Thyroid gland (tissue), 4 donors: Measurements from ENCODE around the gene GSTCD. TPM values are rescaled to one million over a fixed set of nuclear protein-coding genes. Genes with fewer than 3 reads are reported as not detected.
A peak's percentile ranks its signal among the peaks of the same experiment; 100 is the strongest.

ENCODE experiments used
- DNase-seq, 2 donors: peaks; one replicate each; pipeline ENCODE4 v3.0.0-alpha.2; 2019
- H3K27ac ChIP-seq, 3 donors: fragments of 200-600 bp; sonication (generic); 1 replicate in 2 of 3; 2 replicates in 1 of 3; pipeline ENCODE4 v1.5.1; 2016 to 2019; ENCODE audit warnings: mild to moderate bottlenecking in 1 of 3, moderate library complexity in 1 of 3
- H3K27me3 ChIP-seq: fragments of 200-600 bp; sonication (generic); one replicate; pipeline ENCODE4 v1.5.1; 2019
- H3K36me3 ChIP-seq, 2 donors: fragments of 200-600 bp; sonication (generic); one replicate each; pipeline ENCODE4 v1.5.1; 2016 to 2019
- H3K4me1 ChIP-seq, 2 donors: fragments of 200-600 bp; sonication (generic); one replicate each; pipeline ENCODE4 v1.5.1; 2017 to 2019
- H3K4me3 ChIP-seq, 3 donors: fragments of 200-600 bp; sonication (generic); replicated peaks in 1 of 3; 1 replicate in 2 of 3; 2 replicates in 1 of 3; pipeline ENCODE4 v1.5.1; 2016; ENCODE audit warnings: mild to moderate bottlenecking in 1 of 3
- H3K9me3 ChIP-seq: fragments of 200-600 bp; sonication (generic); one replicate; pipeline ENCODE4 v1.5.1; 2017
- POLR2A ChIP-seq, 2 donors: fragments of 450-650 bp; IDR thresholded peaks; one replicate each; pipeline ENCODE4 v1.6.1; 2017; ENCODE audit warnings: antibody characterized with exemption in 2 of 2, mild to moderate bottlenecking in 2 of 2, moderate library complexity in 1 of 2
- WGBS, 2 donors: methylation state at CpG; one replicate each; pipeline ENCODE4 v1.1.5; 2017; 5-methylcytosine and 5-hydroxymethylcytosine counted together
- intact Hi-C: fragments of 100-400 bp; cut with DNase I; formaldehyde crosslinking; loops from one replicate; pipeline ENCODE4 v1.15.1; 2023
- total RNA-seq, 4 donors: library from RNA; depleted of rRNA; stranded (reverse); fragments of >200 nt; gene quantifications; one replicate each; pipeline ENCODE4 v1.2.3, GENCODE V29; 2016
- TF ChIP-seq, protein P1 (sequence below), 6 experiments: fragments of 200-600 bp in 3 of 6; fragments of 450-650 bp in 3 of 6; sonication (generic) in 3 of 6; IDR thresholded peaks; one replicate each; pipeline ENCODE4 v1.5.1; 2016 to 2019; ENCODE audit warnings: antibody characterized with exemption in 6 of 6, mild to moderate bottlenecking in 2 of 6, inconsistent platforms in 1 of 6, moderate library complexity in 1 of 6

Gene GSTCD, protein sequence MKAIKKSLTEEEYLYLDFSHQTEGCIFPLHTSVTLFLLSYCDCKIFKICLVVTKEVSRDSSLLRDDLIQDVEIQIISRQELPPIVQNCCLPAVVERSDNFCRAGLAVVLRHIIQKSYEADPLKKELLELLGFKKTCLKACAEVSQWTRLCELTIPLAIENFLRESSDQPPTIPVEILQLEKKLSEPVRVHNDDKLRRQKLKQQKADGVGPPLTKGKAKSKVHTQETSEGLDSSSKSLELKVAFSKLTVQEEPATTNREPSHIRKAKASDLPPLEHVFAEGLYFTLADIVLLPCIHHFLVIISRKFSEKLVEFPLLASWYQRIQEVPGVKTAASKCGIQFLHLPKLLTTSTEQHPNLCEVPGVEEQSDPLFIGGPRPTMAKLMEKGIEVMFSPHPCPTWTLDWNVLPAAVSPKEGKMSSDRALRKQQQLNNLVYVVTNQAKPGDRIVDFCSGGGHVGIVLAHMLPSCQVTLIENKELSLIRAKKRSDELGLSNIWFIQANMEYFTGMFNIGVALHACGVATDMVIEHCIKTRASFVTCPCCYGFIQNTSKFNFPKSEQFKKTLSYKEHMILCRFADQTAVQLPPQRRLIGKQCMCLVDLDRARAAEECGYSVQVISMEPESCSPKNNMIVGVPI
- total RNA-seq = 10 to 100 TPM in 3 of 4 donors, 1 to 10 TPM in 1; 9.4 to 18.9 (median 15.2) TPM

DNA sequence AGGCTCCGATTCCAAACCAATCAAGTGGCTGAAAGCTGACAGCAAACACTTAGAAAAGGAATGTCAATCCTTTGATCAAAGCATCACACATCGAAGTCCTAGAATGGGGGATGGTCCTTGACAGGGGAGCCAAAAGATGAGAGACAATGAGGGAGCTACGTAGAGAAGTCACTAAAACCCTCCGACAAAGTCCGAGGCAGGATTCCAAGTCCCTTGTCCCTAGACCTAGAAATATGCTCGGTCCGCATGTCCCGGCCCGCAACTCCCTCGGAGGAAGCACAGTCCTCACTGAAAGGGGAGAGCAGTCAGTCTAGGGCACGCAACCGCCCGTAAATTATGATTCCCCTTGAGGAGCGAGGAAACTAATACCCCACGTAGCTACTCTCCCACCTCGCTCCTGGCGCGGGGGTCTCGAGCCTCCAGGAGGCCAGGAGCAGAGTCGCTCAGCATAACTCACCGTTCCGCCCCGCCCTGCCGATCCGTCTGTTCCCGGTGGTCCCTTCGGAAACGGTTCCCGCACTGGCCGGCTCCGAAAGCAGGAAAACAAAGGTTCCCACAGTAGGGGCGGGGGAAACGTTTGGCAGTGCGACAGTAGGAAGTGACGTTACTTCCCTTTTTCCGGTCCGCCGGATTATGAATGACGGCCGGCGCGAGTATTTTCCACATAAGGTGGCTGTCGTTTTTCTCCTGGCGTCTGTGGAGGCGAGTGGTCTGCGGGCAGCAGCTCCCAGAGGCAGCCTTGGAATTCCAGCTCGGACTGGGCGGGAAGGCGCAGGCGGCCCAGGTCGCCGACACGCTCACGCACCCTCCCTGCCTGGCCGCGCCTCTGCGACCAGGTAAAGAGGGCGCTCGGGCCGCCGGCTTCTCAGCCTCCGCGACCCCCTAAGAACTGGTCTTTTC lies at the start of gene GSTCD, which contains the start of gene INTS12:
GSTCD (plus strand) TSS at position 604 of the 900 bp plus-strand sequence. CDS start 8,830 bp downstream, outside the sequence.
INTS12 (minus strand) TSS at position 509 of the 900 bp plus-strand sequence. CDS start 8,684 bp downstream, outside the sequence.
- Histone ChIP-seq H3K27me3 (no peaks in the 10 kb centered on the region), H3K9me3 (no peaks in the 10 kb centered on the region), H3K4me3 (peak within 1 kb of the TSS; percentile 68 to 89 (median 87)), H3K4me1 (peaks cover 17 to 21% of the 10 kb centered on the region in 2 donors), H3K27ac (peak within 1 kb of the TSS in 2 of 3 donors; percentile 76 to 78), H3K36me3 (no peaks in the 10 kb centered on the region)
- intact Hi-C loops = no loop called here
- peak; percentile 92 for DNase-seq
- WGBS, 2 donors = 0 to 1% methylated on average over 49 to 60 of the region's 63 CpGs
- peak in 1 of 2 donors; percentile 75 for TF ChIP-seq POLR2A (IDR thresholded peaks at IDR 0.05)
- TF ChIP-seq, protein P1, sequence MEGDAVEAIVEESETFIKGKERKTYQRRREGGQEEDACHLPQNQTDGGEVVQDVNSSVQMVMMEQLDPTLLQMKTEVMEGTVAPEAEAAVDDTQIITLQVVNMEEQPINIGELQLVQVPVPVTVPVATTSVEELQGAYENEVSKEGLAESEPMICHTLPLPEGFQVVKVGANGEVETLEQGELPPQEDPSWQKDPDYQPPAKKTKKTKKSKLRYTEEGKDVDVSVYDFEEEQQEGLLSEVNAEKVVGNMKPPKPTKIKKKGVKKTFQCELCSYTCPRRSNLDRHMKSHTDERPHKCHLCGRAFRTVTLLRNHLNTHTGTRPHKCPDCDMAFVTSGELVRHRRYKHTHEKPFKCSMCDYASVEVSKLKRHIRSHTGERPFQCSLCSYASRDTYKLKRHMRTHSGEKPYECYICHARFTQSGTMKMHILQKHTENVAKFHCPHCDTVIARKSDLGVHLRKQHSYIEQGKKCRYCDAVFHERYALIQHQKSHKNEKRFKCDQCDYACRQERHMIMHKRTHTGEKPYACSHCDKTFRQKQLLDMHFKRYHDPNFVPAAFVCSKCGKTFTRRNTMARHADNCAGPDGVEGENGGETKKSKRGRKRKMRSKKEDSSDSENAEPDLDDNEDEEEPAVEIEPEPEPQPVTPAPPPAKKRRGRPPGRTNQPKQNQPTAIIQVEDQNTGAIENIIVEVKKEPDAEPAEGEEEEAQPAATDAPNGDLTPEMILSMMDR (IDR thresholded peaks at IDR 0.05) = peak in 1 of 6 experiments; percentile 5

DNA sequence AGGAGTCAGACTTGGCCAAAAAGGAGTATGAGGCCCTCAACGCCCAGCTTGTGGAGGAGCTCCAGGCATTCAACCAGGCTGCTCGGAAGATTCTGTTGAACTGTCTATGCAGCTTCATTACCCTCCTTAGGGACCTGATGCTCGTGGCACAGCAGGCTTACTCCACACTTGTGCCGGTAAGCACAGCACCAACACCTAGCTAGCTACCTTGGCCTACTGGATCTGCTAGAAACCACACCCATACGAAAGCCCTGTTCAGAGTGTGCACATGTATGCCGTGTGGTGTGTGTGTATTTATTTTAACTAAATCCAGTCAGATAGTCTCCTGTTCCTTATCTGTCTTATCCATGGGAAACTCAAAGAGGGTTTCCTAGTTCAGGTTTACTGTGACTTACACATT lies 49.4 kb upstream of the GSTCD start:
- intact Hi-C loops = no loop called here
- WGBS, 2 donors = 81 to 90% methylated on average over 6 of the region's 6 CpGs
- no peaks in the 10 kb centered on the region for H3K36me3 ChIP-seq
- no peaks in the 10 kb centered on the region for H3K27me3 ChIP-seq
- no peak overlapping the region for H3K4me3 ChIP-seq
- TF ChIP-seq, protein P1 (IDR thresholded peaks at IDR 0.05) = no peak
- TF ChIP-seq POLR2A (IDR thresholded peaks at IDR 0.05) = no peak
- no peak overlapping the region for H3K27ac ChIP-seq
- H3K9me3 ChIP-seq = no peaks in the 10 kb centered on the region
- no peak for DNase-seq
- H3K4me1 ChIP-seq = no peaks in the 10 kb centered on the region

DNA sequence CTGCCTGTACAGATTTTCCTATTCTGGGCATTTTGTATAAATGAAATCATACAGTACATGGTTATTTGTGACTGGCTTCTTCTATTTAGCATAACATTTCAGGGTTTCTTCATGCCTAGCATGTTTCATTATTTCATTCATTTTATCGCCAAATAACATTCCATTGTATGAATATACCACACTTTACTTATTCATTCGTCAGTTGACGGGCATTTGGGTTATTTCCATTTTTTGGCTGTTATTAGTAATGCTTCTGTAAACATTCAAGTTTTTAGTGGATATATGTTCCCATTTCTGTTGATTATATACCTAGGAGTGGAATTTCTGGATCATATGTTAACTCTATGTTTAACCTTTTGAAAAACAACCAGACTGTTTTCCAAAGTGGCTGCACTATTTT lies 47.6 kb upstream of the GSTCD start:
- no peak overlapping the region for H3K4me3 ChIP-seq
- intact Hi-C loops = no loop called here
- H3K27me3 ChIP-seq = no peaks in the 10 kb centered on the region
- no peaks in the 10 kb centered on the region for H3K4me1 ChIP-seq
- no peak overlapping the region for H3K27ac ChIP-seq
- DNase-seq = no peak
- TF ChIP-seq, protein P1 (IDR thresholded peaks at IDR 0.05) = no peak
- TF ChIP-seq POLR2A (IDR thresholded peaks at IDR 0.05) = no peak
- H3K9me3 ChIP-seq = no peaks in the 10 kb centered on the region
- H3K36me3 ChIP-seq = no peaks in the 10 kb centered on the region
- WGBS, 2 donors = 95 to 96% methylated on average over 3 of the region's 3 CpGs

DNA sequence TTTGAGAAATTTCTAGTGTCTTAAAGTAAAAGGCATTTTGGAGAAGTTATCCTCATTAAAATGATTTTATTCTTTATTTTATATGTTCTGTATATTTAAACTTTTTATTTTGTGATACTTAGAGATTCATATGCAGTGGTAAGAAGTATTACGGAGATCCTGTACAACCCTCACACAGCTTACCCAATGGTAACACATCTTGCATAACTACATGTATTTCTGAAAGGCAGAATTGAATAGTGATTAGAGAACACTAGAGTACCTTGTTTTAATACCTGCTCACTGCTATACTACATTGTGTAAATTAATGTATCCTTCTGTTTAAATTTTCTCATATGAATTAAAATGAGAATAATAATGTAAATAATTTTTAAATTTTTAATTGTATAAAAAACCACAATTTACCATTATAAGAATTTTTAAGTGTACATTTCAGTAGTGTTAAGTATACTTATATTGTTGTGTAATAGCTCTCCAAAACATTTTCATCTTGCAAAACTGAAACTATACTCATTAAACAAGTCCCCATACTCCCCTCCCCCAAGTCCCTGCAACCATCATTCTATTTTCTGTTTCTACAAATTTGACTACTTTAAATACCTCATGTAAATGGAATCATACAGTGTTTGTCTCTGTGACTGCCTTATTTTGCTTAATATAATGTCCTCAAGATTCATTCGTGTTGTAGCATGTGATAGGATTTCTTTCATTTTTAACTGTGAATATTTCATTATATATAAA lies 45.5 kb upstream of the GSTCD start:
- 68 to 95% methylated on average over 2 of the region's 2 CpGs for WGBS, 2 donors
- Histone ChIP-seq H3K9me3 (no peaks in the 10 kb centered on the region), H3K27me3 (no peaks in the 10 kb centered on the region)

More for the DNA sequence above, 45.5 kb upstream of the GSTCD start:
- DNase-seq = no peak
- TF ChIP-seq, protein P1 (IDR thresholded peaks at IDR 0.05) = no peak
- no peak for TF ChIP-seq POLR2A (IDR thresholded peaks at IDR 0.05)
- intact Hi-C loops = no loop called here
- Histone ChIP-seq H3K4me3 (no peak overlapping the region), H3K27ac (no peak overlapping the region), H3K36me3 (no peaks in the 10 kb centered on the region), H3K4me1 (no peaks in the 10 kb centered on the region)
